SK-N-SH treated with all-trans-retinoic acid at 6 μM for 48 hours (cell line): ENCODE data around the gene PIGL.

Source experiments
- ATAC-seq: fragments of 200-7000 bp; cut with Tn5 transposase; 3 replicates; pipeline ENCODE4 v1.9.1; 2020; ENCODE audit warnings: mild to moderate bottlenecking, moderate library complexity
- ARNTL ChIP-seq: fragments of 450-650 bp; formaldehyde crosslinking; IDR thresholded peaks from 2 replicates; pipeline ENCODE4 v1.5.0; 2020; ENCODE audit warnings: low read depth, mild to moderate bottlenecking, moderate library complexity, borderline replicate concordance
- BACH2 ChIP-seq: fragments of 250-450 bp; sonication (Bioruptor Pico); IDR thresholded peaks from 2 replicates; pipeline ENCODE4 v1.9.0; 2021; ENCODE audit warnings: mild to moderate bottlenecking, borderline replicate concordance
- CREB5 ChIP-seq: fragments of 250-450 bp; sonication (Bioruptor Pico); IDR thresholded peaks from 2 replicates; pipeline ENCODE4 v1.5.1; 2020; ENCODE audit warnings: low read depth, mild to moderate bottlenecking, moderate library complexity
- ESRRG ChIP-seq: fragments of 250-450 bp; sonication (Bioruptor Pico); IDR thresholded peaks from 2 replicates; pipeline ENCODE4 v1.6.1; 2021; ENCODE audit warnings: mild to moderate bottlenecking
- GLIS3 ChIP-seq: fragments of 250-450 bp; sonication (Bioruptor Pico); IDR thresholded peaks from 2 replicates; pipeline ENCODE4 v1.5.0; 2020; ENCODE audit warnings: mild to moderate bottlenecking, moderate library complexity
- OSR1 ChIP-seq: fragments of 250-450 bp; sonication (Bioruptor Pico); IDR thresholded peaks from 2 replicates; pipeline ENCODE4 v1.8.0; 2022; ENCODE audit warnings: moderate library complexity, mild to moderate bottlenecking, inconsistent platforms
- PATZ1 ChIP-seq: fragments of 250-450 bp; sonication (Bioruptor Pico); IDR thresholded peaks from 2 replicates; pipeline ENCODE4 v1.8.0; 2020; ENCODE audit warnings: mild to moderate bottlenecking, moderate library complexity, borderline replicate concordance
- POU6F1 ChIP-seq: fragments of 250-450 bp; sonication (Bioruptor Pico); IDR thresholded peaks from 2 replicates; pipeline ENCODE4 v1.8.0; 2021; ENCODE audit warnings: low read depth, mild to moderate bottlenecking, moderate library complexity, borderline replicate concordance
- PPARA ChIP-seq: fragments of 250-450 bp; sonication (Bioruptor Pico); IDR thresholded peaks from 2 replicates; pipeline ENCODE4 v1.5.0; 2020; ENCODE audit warnings: mild to moderate bottlenecking, borderline replicate concordance
- RARB ChIP-seq: fragments of 250-450 bp; sonication (Bioruptor Pico); IDR thresholded peaks from 2 replicates; pipeline ENCODE4 v1.8.0; 2021; ENCODE audit warnings: mild to moderate bottlenecking, moderate library complexity
- TCF4 ChIP-seq: fragments of 250-450 bp; sonication (Bioruptor Pico); IDR thresholded peaks from 2 replicates; pipeline ENCODE4 v1.8.0; 2021; ENCODE audit warnings: mild to moderate bottlenecking, moderate library complexity, borderline replicate concordance
- TSHZ2 ChIP-seq: fragments of 250-450 bp; sonication (Bioruptor Pico); IDR thresholded peaks from 2 replicates; pipeline ENCODE4 v1.5.0; 2020; ENCODE audit warnings: mild to moderate bottlenecking, moderate library complexity
- ZC3H10 ChIP-seq: fragments of 250-450 bp; sonication (Bioruptor Pico); IDR thresholded peaks from 2 replicates; pipeline ENCODE4 v1.5.1; 2021; ENCODE audit warnings: mild to moderate bottlenecking, moderate library complexity
- ZFP3 ChIP-seq: fragments of 250-450 bp; sonication (Bioruptor Pico); IDR thresholded peaks from 2 replicates; pipeline ENCODE4 v1.5.0; 2020; ENCODE audit warnings: mild to moderate bottlenecking, moderate library complexity
- ZFP30 ChIP-seq: fragments of 450-650 bp; formaldehyde crosslinking; IDR thresholded peaks from 2 replicates; pipeline ENCODE4 v1.5.0; 2022; ENCODE audit warnings: mild to moderate bottlenecking, moderate library complexity
- ZNF565 ChIP-seq: fragments of 450-650 bp; formaldehyde crosslinking; conservative IDR thresholded peaks from 2 replicates; pipeline ENCODE4 v1.5.0; 2020; ENCODE audit warnings: low read depth, mild to moderate bottlenecking, moderate library complexity
- ZNF70 ChIP-seq: fragments of 450-650 bp; formaldehyde crosslinking; IDR thresholded peaks from 2 replicates; pipeline ENCODE4 v1.5.0; 2020; ENCODE audit warnings: mild to moderate bottlenecking, moderate library complexity

The PIGL gene

GRCh38 chr17:16352667-16353316 is 135.8 kb downstream of the PIGL start:
- ATAC-seq = peak; percentile 70
- no peak for TF ChIP-seq CREB5 (CRISPR knock-in tag)

GRCh38 chr17:16353317-16354174 is 136.5 kb downstream of the PIGL start, which contains the start of gene CENPV:
TSS of gene CENPV (minus strand) at chr17:16353469. CDS start at chr17:16353436, 33 bp downstream.
- peak; percentile 22 for ATAC-seq

GRCh38 chr17:16354585-16354984 is 137.6 kb downstream of the PIGL start:
- no peak for ATAC-seq
- no peak for TF ChIP-seq PATZ1
- TF ChIP-seq ZFP30 (CRISPR knock-in tag) = no peak
- TF ChIP-seq OSR1 (CRISPR knock-in tag) = no peak
- no peak for TF ChIP-seq ZC3H10 (CRISPR knock-in tag)
- TF ChIP-seq ARNTL (CRISPR knock-in tag) = no peak
- no peak for TF ChIP-seq BACH2 (CRISPR knock-in tag)
- no peak for TF ChIP-seq ZFP3 (CRISPR knock-in tag)
- TF ChIP-seq ZNF565 (CRISPR knock-in tag) = no peak
- TF ChIP-seq TSHZ2 (CRISPR knock-in tag) = no peak
- TF ChIP-seq POU6F1 (CRISPR knock-in tag) = no peak
- no peak for TF ChIP-seq ESRRG (CRISPR knock-in tag)
- no peak for TF ChIP-seq RARB (CRISPR knock-in tag)
- no peak for TF ChIP-seq TCF4
- TF ChIP-seq GLIS3 (CRISPR knock-in tag) = no peak
- TF ChIP-seq ZNF70 (CRISPR knock-in tag) = no peak

More at GRCh38 chr17:16353317-16354174, 136.5 kb downstream of the PIGL start, which contains the start of gene CENPV:
- no peak for TF ChIP-seq PPARA (CRISPR knock-in tag)
- 0 out of 2 replicates have a peak, but pooled peaks have one; percentile 17 for TF ChIP-seq TSHZ2 (CRISPR knock-in tag)
